H1 (cell line): Measurements from ENCODE around the gene ZNF785. TPM values are rescaled to one million over a fixed set of nuclear protein-coding genes. Genes with fewer than 3 reads are reported as not detected.

ENCODE experiments used
- ASH2L ChIP-seq: fragments of 200-600, 300-600 bp; sonication (generic); IDR thresholded peaks from one replicate; pipeline ENCODE4 v1.7.1; 2017; ENCODE audit warnings: low read length
- EZH2 ChIP-seq: fragments of 200-600 bp; sonication (generic); IDR thresholded peaks from 2 replicates; pipeline ENCODE4 v1.7.1; 2012; ENCODE audit warnings: low read depth, mild to moderate bottlenecking, moderate library complexity, low read length, inconsistent platforms; ENCODE audit not compliant: severe bottlenecking
- GTF2F1 ChIP-seq: IDR thresholded peaks from 2 replicates; pipeline ENCODE4 v1.6.1; 2012; ENCODE audit warnings: low read depth, low read length, improper control_type of control experiment, borderline replicate concordance
- KDM4A ChIP-seq: IDR thresholded peaks from one replicate; pipeline ENCODE4 v1.7.1; 2012; ENCODE audit warnings: low read depth, mild to moderate bottlenecking, moderate library complexity, low read length, inconsistent platforms; ENCODE audit not compliant: severe bottlenecking
- PHF8 ChIP-seq: fragments of 200-600 bp; sonication (generic); conservative IDR thresholded peaks from 2 replicates; pipeline ENCODE4 v1.7.1; 2012; ENCODE audit warnings: low read depth, mild to moderate bottlenecking, inconsistent platforms, low read length, moderate library complexity
- RFX5 ChIP-seq: IDR thresholded peaks from 2 replicates; pipeline ENCODE4 v1.6.1; 2011; ENCODE audit warnings: low read depth, low read length, improper control_type of control experiment, borderline replicate concordance
- TEAD4 ChIP-seq: IDR thresholded peaks from 2 replicates; pipeline ENCODE4 v1.6.1; 2012; ENCODE audit warnings: low read depth, low read length, inconsistent platforms, mixed read lengths
- polyA plus RNA-seq, 7 experiments: library from polyadenylated mRNA; depleted of rRNA in 3 of 7; stranded (reverse) in 5 of 7; unstranded in 2 of 7; fragments of >200 nt in 5 of 7; fragments of 200-250 nt in 2 of 7; gene quantifications; 1 replicate in 5 of 7; 2 replicates in 1 of 7; 4 replicates in 1 of 7; pipeline versions ENCODE4 v1.2.1 to v1.2.3, GENCODE V29; 2011 to 2013; ENCODE audit warnings: missing spikeins in 2 of 7, mixed read lengths in 2 of 7
- total RNA-seq: library from RNA; stranded (reverse); fragmentation: NEBNext Ultra II Directional; extraction: Animal tissue kit (Norgen Biotek cat#: 25700); gene quantifications from 2 replicates; pipeline ENCODE4 v1.2.1, GENCODE V29; 2021
- TF ChIP-seq, protein P1 (sequence below): IDR thresholded peaks from 2 replicates; pipeline ENCODE4 v1.6.1; 2011; ENCODE audit warnings: low read depth, mild to moderate bottlenecking, low read length; ENCODE audit not compliant: insufficient read depth
- TF ChIP-seq, protein P2 (sequence below): IDR thresholded peaks from 2 replicates; pipeline ENCODE4 v1.6.1; 2012; ENCODE audit warnings: inconsistent platforms

ZNF785 gene
- total and polyA plus RNA-seq, 2 of the 8 experiments (the other 6 are each of a cell fraction or from before 2014, with no cell fraction given) = 8.6 to 12.9 TPM

DNA sequence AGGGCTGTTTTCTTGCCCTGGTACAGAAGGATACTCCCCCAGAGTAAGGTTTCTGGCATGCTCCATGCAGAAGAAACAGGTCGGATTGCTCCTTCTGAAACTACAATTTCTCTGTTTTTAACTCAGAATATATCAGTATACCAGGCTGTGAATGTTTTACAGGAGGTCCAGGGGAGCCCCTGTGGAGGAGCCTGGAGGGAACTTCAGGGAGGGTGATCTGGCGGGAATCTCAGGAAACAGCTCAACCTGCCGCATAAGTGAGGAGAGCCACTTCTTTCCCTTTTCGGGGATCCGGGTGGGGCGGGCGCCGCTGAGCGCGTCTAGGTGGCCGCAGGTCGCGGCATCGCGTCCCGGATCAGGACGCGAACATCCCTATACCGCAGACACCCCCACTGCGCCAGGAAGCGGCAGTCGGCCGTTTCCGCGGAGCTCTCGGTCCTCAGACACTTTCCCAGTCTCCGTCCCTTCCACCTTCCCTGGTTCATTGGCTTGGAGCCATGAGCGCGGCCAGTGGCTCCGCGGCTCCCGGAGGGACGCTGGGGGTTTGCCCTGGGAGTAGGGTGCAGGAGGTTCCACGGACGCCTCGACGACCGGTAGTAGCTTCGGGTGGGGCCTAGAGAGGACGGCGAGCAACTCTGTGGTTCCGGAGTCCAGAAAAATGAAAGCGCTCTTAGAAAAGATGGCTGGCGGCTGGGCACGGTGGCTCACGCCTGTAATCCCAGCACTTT lies 24.2 kb downstream of the ZNF785 start (continued):
- no peak for TF ChIP-seq TEAD4
- TF ChIP-seq, protein P1, sequence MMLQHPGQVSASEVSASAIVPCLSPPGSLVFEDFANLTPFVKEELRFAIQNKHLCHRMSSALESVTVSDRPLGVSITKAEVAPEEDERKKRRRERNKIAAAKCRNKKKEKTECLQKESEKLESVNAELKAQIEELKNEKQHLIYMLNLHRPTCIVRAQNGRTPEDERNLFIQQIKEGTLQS = no peak
- no peak for TF ChIP-seq GTF2F1
- TF ChIP-seq RFX5 = no peak
- no peak for TF ChIP-seq EZH2
- TF ChIP-seq, protein P2, sequence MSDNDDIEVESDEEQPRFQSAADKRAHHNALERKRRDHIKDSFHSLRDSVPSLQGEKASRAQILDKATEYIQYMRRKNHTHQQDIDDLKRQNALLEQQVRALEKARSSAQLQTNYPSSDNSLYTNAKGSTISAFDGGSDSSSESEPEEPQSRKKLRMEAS = no peak; the same call in 1 of the 2 replicates
- peak; percentile 41; the same call in 1 of the 2 replicates for TF ChIP-seq PHF8
- TF ChIP-seq ASH2L = peak; percentile 53
- no peak for TF ChIP-seq KDM4A
